Subcutaneous adipose tissue (tissue), 4 donors: ENCODE measurements around the gene ZFP57. TPM values are rescaled to one million over a fixed set of nuclear protein-coding genes. Genes with fewer than 3 reads are reported as not detected.

Experiments used
- CTCF ChIP-seq: fragments of 450-650 bp; IDR thresholded peaks from one replicate; pipeline ENCODE4 v1.5.1; 2016; ENCODE audit warnings: low read depth, mild to moderate bottlenecking, control low read depth, antibody characterized with exemption, moderate library complexity
- total RNA-seq, 4 donors: library from RNA; depleted of rRNA; stranded (reverse); fragments of >200 nt; gene quantifications; one replicate each; pipeline ENCODE4 v1.1.0, GENCODE V29; 2016

The ZFP57 gene
- total RNA-seq, 4 donors from 2014 or later = 1.0 TPM; not detected in 3

GRCh38 chr6:29726001-29726400 lies 45.0 kb upstream of the ZFP57 start:
- no peak for TF ChIP-seq CTCF

DNA sequence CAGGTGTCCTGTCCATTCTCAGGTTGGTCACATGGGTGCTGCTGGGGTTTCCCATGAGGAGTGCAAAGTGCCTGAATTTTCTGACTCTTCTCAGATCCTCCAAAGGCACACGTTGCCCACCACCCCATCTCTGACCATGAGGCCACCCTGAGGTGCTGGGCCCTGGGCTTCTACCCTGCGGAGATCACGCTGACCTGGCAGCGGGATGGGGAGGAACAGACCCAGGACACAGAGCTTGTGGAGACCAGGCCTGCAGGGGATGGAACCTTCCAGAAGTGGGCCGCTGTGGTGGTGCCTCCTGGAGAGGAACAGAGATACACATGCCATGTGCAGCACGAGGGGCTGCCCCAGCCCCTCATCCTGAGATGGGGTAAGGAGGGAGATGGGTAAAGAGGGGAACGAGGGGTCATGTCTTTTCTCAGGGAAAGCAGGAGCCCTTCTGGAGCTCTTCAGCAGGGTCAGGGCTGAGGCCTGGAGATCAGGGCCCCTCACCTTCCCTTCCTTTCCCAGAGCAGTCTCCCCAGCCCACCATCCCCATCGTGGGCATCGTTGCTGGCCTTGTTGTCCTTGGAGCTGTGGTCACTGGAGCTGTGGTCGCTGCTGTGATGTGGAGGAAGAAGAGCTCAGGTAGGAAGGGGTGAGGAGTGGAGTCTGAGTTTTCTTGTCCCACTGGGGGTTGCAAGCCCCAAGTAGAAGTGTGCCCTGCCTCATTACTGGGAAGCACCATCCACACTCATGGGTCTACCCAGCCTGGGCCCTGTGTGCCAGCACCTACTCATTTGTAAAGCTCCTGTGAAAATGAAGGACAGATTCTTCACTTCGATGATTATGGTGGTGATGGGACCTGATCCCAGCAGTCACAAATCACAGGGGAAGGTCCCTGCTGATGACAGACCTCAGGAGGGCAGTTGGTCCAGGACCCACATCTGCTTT lies 44.3 kb upstream of the ZFP57 start:
- no peak for TF ChIP-seq CTCF

DNA sequence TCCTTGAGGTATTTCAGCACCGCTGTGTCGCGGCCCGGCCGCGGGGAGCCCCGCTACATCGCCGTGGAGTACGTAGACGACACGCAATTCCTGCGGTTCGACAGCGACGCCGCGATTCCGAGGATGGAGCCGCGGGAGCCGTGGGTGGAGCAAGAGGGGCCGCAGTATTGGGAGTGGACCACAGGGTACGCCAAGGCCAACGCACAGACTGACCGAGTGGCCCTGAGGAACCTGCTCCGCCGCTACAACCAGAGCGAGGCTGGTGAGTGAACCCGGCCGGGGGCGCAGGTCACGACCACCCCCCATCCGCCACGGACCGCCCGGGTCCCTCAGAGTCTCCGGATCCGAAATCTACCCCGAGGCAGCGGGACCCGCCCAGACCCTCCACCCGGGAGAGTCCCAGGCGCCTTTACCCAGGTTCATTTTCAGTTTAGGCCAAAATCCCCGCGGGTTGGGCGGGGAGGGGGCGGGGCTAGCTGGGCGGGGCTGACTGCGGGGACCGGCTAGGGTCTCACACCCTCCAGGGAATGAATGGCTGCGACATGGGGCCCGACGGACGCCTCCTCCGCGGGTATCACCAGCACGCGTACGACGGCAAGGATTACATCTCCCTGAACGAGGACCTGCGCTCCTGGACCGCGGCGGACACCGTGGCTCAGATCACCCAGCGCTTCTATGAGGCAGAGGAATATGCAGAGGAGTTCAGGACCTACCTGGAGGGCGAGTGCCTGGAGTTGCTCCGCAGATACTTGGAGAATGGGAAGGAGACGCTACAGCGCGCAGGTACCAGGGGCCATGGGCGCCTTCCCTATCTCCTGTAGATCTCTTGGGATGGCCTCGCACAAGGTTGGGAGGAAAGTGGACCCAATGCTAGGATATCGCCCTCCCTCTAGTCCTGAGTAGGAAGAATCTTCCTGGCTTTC lies 43.0 kb upstream of the ZFP57 start:
- TF ChIP-seq CTCF = no peak

DNA sequence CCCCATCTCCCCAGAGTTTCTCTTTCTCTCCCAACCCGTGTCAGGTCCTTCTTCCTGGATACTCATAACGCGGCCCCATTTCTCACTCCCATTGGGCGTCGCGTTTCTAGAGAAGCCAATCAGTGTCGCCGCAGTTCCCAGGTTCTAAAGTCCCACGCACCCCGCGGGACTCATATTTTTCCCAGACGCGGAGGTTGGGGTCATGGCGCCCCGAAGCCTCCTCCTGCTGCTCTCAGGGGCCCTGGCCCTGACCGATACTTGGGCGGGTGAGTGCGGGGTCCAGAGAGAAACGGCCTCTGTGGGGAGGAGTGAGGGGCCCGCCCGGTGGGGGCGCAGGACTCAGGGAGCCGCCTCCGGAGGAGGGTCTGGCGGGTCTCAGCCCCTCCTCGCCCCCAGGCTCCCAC lies 42.3 kb upstream of the ZFP57 start, which contains the start of gene HLA-F:
Gene HLA-F (plus strand): TSS at position 173 of the 404 bp plus-strand sequence. CDS start 30 bp downstream, at position 203.
- no peak for TF ChIP-seq CTCF

DNA sequence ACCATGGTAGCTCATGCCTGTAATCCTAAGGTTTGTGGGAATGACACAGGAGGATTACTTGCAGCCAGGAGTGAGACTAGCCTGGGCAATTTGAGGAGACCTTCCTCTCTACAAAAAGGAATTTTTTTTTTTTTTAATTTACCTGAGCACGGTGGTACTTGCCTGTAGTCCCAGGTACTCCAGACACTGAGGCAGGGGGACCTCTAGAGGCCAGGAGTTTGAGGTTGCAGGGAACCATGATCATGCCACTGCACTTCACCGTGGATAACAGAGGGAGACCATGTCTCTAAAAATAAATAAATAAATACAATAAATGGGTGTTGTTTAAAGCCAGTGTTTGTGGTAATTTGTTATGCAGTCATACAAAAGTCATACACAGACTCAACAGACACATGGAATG lies 39.9 kb upstream of the ZFP57 start:
- no peak for TF ChIP-seq CTCF

DNA sequence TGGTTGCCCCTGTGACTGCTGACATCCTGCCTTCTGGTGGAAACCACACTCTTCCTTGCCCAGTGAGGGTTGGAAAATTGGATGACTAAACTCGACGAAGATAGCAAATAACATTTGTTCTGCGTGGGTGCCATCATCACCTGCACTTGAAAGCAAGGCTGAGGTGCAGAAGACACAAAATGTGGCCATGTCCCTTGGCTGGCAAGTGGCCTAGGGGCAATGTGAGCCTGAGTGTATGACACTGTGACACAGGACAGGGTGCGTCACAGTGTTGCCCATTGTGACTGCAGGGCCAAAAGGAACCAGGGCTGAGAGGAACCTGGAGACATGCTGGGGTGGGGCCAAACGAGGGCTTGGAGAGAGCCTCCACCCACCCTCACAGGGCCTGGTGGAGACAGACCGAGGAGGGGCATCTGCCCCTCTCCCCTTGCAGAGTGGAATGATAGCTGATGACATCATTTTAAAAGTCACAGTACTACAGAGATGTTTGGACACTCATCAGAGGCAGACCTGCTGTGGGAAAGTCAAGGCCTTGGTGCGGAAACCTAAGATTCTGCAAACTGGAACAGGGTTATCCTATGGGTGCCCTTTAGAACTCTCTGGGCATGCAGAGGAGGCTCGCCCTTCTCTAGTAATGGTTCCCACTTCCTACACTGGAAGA lies 29.5 kb upstream of the ZFP57 start:
- no peak for TF ChIP-seq CTCF

GRCh38 chr6:29709188-29709587 lies 28.2 kb upstream of the ZFP57 start:
- TF ChIP-seq CTCF = no peak
